ENCODE data around the gene RAP1GAP.

- TF ChIP-seq CTCF (IDR thresholded peaks at IDR 0.05): no peak
- TF ChIP-seq EZH2phosphoT487 (IDR thresholded peaks at IDR 0.05): no peak
- TF ChIP-seq EZH2 (IDR thresholded peaks at IDR 0.05): no peak
Measured at GRCh38 chr1:21716169-21716568, 47.0 kb upstream of the RAP1GAP start.
